GM19025 (cell line): ENCODE data around the gene MPPED2.

Source experiments
- ATAC-seq: cut with Tn5 transposase; IDR thresholded peaks from one replicate; pipeline ENCODE4 v1.9.1; 2021; ENCODE audit warnings: mild to moderate bottlenecking, low read depth, moderate library complexity; ENCODE audit not compliant: unreplicated experiment

Gene MPPED2

DNA sequence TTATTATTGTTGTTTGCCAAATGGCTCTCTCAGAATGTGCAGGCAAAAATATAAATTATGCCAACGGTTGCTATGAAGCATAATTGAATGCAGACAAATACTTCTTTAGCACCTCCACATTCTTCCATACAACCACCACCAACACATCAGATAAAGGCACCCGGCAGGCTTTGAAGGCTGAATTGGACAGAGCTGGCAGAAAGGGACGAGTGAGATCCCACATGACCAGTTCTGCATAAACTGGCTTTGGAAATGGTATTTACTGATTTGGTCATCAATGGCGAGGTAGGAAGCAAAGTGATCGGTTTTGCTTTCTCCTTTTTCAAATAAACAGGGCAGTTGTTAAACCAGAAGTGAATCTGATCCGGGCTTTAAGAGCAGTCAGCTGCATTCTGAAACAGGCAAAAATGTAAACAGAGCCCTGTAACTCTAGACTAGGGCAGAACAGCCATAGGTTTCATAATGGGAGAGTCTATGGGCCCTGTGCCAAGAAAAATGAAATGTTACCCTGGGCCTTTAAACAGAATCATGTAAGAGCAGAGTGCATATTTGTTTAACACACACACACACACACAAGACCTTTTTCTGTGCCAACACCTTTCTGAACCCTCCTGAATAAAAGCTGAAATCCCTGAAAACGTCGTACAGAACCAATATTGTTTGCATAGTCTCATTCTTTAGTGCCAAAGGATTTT is 97.7 kb downstream of the MPPED2 start:
- ATAC-seq, result no peak

DNA sequence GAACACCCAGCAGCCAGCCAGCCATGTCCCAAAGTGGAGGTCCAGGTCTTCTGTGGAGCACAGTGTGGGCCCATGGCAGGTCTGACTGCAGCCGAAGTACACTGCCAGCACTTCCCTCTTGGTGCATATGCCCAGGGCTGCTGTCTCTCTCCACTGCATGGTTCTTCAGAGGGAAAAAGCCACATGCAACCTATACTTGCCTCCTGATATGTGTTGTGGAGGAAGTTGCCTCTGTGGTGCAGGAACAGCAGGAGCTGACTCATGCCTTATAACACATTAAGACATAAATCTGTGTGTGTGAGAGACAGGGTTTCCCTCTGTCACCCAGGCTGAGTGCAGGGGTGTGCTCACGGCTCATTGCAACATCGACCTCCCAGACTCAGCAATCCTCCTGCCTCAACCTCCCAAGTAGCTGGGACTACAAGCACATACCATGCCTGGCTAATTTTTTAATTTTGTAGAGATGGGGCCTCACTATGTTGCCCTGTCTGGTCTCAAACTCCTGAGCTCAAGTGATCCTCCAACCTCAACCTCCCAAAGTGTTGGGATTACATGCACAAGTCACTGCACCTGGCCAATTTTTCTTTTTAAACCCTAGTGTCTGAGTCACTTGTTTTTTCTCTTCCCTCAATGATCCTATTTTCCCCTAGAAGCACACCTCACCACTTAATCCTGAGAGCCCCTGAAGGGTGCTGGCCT is 98.8 kb downstream of the MPPED2 start:
- ATAC-seq, result no peak

DNA sequence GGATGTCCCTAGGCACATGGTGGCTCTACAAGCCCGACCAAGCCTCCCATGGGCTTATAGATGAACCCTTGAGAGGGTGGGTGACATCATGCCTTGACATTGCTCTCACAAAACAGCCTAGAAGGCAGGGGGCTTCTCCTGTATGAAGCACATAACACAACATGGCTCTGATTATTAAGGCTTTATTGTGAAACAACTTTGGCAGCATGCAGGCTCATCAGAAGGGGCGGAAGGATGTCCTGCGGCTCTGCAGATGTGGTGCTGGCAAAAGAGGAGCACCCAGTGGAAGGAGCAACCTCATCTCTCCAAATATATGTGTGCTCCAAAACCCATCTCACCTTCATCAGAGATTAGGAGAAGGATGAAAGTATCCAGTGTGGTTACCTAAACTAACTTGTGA is 100.4 kb downstream of the MPPED2 start:
- ATAC-seq, result no peak

DNA sequence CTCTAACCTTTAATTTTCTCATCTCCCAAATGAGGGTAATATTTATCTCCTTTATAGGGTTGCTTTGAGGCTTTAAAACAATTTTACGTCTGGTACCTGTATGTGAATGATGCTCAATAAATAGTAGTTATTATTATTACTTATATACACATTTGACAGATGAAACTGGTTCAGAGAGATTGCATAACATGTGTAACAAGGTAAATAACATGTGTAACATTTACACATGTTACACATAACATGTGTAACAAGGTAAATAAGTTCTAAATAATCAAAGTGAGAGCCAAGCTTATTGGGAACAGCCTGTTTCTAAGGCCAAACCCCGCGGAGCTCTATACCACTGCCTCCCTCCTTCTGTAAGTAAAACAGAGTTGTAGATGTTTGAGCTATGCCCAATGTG is 100.9 kb downstream of the MPPED2 start:
- no peak for ATAC-seq

DNA sequence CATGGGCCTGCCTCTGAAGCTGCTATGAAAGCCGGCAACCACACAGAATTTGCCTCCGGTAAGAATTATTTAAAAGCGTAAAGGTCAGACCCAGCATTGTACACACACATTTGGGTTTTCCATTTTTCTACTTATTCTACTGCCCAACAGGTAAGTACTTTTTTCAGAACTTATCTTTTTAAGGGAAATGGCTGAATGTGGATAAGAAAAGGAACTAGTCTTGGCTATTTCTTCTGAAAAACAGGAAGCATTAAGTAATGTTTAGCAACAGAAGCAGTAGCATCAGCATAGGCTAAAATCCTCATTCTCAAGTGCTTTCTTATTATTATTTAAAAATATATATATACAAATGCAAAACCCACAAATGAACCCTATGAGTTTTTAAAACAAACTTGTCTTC is 103.1 kb downstream of the MPPED2 start:
- no peak for ATAC-seq

DNA sequence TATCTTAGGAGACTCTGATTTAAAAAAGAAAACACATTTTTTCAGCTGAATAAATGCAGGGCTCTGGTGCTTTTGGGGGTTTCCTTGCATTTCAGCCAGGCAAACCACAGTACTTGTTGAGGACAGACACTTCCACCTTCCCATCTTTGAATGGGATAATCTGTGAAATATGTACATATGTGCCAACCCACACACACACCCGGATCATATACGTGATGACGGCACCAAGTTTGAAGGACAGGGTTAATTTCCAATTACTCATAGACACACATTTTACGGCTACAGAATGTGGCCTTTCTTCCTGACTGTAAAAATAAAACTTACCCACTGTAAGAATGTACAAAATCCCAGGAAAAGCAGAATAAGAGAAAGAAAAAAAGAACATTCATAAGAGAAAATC is 104.4 kb downstream of the MPPED2 start:
- no peak for ATAC-seq

DNA sequence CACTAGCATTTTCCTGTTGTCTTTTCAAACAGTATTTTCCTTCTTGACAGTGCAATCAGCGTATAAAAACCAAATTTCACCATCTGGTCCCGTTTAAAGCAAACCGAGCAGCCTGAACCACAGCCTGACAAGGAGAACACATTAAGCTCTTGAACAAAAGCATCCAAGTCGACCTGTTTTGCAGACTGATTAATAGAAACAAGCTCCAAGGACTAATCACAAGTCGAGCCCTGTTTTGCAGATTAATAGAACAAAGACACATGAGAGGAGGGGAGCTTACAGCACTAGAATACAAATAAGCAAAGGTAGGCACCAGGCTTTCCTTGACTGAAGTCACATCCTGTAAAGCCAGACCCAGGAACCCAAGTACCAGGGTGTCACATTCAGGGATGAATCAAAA is 104.8 kb downstream of the MPPED2 start:
- ATAC-seq, result no peak

DNA sequence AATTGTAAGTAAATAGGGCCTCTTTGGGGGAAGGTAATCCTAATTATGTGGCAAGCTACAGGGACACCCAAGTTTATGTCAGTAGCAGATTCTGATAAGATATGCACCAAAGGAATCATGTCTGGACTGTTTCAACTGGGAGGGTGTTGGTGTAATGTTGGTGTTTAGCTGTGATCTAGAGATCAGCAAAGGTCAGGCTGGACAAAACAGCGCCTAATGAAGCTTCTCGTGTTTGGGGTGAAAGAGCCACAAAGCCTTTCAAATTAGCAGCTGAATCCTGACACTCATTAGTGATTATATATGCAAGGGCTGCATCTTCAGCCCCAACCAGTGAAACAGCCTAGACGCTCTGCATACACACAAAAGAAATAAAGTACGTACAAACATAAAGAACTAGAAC is 106.3 kb downstream of the MPPED2 start:
- ATAC-seq, result no peak

DNA sequence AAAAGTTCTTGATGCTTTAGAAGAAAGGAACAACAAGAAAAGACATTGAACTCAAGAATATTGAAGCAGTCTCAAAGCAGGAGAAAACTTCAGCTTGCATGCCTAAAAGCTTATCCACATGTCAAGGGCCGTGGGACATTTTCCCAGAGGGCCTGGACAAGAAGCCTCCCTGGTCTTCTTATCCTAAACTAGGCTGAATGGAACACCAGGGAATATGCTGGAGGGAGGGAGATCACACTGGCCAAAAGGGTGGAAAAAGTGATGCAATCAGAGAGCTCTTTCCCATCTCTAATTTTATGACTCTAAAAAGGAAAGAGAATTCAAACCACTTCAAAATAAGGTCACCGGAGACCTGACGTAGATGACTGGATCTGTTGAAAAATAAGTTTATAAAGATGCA is 107.2 kb downstream of the MPPED2 start:
- ATAC-seq, result no peak

DNA sequence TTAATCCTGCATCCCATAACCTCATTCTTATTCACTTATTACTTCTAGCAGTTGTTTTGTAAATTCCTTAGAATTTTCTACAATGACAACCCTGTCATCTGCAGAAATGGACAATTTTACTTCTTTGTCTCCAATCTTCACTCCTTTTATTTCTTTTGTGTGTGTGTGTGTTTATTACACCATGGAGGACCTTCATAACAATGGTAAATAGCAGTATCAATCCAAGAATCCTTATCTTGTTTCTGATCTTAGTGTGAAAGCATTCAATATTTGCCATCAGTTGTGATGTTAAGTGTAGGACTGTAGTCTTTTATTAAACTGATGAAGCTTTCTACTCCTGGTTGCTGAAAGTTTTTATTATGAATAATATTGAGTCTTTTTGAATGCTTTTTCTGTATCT is 109.1 kb downstream of the MPPED2 start:
- no peak for ATAC-seq

DNA sequence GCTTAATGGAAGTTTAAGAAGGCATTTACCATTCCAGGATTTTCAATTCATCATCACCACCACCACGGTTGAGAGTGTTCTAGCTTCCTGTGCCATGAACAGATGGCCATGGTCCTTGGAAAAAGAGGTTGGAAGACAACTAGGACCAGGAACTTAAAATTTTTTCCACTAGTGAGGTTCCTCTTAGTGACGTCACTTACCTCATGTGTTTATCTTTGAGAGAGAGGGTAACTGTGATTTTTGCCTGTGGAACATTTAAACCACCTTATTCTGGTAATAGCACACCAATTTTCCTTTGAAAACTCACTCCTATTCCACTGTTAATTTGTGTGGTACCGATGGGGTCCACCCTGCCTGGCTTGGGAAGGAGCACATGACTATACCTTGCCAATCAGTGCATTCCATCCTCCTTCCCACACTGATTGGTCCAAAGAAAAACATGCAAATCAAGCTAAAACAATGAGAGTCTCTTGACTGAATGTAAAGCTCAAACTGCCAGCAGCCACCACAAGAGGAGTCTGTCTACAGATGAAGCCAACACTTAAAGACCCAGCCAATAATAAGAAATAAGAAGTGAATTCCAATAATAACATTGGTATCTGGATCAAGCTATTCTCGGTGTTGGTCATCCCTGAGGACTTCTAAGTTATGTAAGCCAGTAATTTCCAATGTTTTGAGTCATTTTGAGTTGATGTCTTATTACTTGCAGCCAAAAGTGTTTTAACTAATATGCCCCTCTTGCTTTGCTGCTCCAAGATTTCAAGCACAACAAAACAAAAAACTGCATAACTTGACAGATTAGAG is 111.8 kb downstream of the MPPED2 start:
- ATAC-seq, result no peak

DNA sequence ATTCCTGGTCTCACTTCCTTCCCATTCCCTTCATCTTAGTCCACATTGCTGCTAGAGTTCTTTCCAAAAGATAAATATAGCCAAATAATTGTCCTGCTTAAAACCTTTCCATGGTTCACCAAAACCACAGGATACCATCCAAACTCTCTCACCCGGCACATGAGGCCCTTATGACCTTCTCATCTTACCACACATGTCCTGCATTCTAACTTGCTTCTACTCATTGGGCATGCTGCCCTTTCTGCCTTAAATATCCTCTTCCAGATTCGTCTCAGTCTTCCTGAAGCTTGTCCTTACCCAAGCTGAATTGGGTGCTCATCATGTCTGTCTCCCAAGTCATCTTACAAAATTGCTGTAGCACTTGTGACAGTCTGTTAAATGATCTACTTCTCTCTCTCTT is 114.9 kb downstream of the MPPED2 start:
- ATAC-seq, result no peak

DNA sequence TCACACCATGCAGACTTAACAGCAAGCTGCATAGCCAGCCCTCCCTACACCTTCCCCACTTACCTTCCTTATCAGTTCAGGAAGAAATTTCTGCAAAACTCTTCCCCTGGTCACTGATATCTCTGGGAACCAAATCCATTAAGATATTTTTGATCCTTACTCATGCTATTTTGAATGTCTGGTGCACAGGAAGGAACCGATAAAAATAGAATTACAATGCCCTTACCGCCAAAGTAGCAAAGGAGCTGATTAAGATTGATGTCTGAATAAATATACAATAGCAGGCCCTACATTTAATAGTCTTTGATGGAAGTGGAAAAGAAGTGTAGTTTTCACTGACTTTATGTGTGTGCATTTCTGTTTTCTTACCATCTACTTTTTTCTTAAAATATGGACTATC is 117.3 kb downstream of the MPPED2 start:
- no peak for ATAC-seq

DNA sequence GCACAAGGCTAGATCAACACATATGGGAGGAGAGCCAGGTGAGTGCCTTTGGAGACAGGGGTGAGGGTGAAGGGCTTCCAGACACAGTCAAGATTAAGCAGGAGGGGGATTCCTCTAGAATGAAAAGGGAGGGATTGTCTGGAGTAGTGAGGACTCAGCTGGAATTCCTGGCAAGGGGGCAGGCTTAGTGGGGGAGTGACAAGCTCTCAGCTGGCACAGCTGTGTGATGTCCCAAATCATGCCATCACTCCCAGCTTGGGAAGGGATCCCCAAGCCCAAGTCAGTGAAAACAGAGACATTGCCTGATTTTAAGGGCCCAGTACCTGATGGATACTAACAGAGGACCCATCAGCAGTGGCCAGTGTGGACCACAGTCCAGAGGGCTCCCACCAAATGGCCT is 119.0 kb downstream of the MPPED2 start:
- no peak for ATAC-seq

DNA sequence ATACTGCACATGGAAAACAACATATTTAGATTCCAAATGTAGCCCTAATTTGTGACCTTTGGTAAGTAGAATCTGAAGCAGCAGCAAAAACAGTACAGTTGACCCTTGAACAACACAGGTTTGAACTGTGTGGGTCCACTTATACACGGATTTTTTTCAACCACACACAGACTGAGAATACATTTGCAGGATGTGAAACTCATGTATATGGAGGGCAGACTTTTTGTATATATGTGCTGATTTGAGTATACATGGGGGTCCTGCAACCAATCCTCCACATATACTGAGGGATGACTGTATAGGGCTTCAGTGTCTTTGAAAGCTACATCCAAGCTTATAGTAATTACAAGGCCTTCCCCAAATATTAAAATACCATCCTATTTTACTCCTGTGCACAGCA is 120.5 kb downstream of the MPPED2 start:
- ATAC-seq, result no peak

DNA sequence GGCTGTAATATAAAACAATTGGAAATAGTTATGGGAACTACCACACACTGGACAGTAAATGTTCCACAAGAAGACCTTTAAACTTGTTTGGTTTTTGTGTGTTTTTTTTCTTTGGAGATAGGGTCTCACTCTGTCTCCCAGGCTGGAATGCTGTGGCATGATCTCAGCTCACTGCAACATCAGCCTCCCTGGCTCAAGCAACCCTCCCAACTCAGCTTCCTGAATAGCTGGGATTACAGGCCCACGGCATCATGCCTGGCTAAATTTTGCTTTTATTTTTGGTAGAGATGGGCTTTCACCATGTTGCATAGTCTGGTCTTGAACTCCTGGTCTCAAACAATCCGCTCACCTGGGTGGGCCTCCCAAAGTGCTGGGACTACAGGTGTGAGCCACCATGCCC is 121.0 kb downstream of the MPPED2 start:
- ATAC-seq, result no peak

DNA sequence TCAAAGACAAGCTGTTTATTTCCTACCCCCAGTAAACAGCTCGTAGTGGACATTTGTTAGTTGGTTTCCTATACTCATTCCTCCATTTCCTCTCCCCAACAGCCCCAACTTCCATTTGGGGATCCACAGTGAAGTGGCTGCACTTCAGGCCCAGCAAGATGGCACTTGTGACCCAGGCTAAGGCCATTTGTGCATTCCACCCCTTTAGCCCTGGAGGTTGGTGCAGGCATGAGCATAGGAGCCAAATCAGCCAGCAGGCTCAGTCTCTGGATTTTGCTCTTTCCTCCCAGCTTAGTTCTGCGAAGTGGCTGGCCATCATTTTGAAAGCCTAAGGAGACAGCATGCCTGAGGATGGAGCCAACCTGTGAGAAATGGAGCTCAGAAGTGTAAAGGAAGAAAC is 122.9 kb downstream of the MPPED2 start:
- ATAC-seq, result no peak

DNA sequence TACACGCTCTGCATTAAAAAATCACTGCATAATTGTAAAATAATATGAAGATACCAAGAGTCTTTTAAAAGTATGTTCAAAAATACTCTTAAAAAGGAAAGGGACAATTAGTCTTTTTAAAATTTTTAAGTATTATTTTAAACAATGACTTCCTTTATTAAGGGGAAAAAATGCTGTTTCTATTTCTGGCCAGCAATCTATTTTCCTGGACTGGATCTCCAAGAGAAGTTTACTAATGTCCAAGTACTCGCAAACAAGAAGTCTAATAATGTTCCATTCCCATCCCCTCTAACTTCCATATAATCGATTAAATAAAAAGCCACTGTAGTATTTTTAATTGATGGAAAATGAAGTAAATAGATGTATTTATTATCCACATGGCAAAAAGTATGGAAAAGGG is 123.7 kb downstream of the MPPED2 start:
- no peak for ATAC-seq

DNA sequence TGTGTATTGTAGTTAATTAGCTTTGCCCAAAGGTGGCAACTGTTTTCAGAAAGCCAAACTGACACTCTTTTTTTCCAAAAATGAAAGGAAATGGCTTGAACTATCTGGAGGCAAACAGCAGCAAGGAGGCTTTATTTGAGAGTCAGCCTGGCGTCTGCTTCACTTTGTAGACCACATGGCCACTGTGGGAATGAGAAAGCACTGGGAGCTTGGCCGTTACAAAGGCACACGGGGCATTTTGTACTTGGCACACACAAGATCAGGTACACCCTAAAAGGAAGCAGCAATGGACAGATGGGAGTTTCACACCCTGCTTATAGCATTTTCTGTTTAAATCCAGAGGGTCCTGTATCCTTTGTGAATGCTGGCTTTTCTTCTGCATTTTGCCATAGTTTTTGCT is 126.3 kb downstream of the MPPED2 start:
- no peak for ATAC-seq

DNA sequence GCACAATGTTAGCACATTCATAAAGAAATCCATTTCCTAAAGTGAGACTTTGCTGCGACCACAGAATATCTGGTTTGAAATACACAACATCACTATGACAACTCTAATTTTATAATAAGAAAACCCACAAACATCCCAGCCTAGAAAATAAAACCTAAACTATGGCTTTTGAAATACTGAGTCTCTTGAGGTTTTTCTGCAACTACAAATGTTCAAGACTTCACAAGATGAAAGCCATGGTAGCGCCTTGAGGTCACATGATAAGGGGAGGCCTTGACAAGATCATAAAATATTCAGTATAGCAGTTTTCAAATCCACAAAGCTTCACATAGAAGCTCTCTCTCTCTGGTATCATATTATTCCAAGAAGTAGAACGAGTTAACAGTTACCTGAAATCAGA is 126.8 kb downstream of the MPPED2 start:
- ATAC-seq, result no peak

DNA sequence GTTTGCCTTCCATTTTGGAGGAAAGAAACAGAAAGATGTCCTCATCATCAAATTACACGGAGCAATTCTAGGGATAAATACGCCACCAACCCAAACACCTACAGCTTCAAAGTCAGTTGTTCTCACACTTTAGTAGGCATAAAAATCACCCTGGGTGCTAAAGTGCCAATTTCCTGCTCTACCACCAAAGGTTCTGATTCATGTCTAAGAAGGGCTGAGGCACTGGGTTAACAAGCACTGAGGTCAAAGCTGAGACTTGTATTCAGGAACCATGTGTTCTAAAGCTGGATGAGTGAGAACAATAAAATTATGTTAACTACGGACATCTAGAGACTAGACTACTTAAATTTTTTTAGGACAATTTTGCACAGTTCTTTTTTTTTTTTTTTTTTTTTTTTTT is 127.6 kb downstream of the MPPED2 start:
- no peak for ATAC-seq

DNA sequence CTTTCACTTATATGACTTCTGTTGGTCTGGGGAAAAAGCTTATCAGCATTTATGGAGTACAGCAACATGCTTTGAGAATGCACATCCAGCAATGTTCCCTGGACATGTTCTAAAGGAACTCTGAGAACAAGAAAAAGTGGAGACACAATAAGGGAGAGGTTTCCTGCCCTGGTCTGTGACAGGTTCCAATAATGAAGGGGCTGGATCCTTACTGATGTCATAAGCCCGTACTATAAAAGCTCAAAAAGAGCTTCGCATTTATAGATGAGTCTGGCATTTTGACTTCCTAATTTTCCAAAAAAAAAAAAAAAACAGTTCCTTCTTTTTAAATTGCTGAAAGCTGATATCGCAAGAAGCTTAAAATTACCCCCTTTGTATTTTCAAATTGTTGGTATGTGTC is 129.1 kb downstream of the MPPED2 start:
- ATAC-seq, result no peak
